GM18907 (cell line): ENCODE results near the gene ANKRD55.
"Not testable (repeated sequence)": the region's sequence is repeated elsewhere in the genome, so short reads cannot be mapped to it uniquely, and the experiment has no call there.

ENCODE experiments used
- ATAC-seq: cut with Tn5 transposase; IDR thresholded peaks from one replicate; pipeline ENCODE4 v1.9.1; 2021; ENCODE audit warnings: mild to moderate bottlenecking, moderate library complexity; ENCODE audit not compliant: unreplicated experiment

Gene ANKRD55

GRCh38 chr5:56211298-56211865 is 21.7 kb downstream of the ANKRD55 start:
- ATAC-seq: no peak

- ATAC-seq: no peak
Measured at GRCh38 chr5:56208681-56209080, 24.4 kb downstream of the ANKRD55 start.

GRCh38 chr5:56207537-56207936 is 25.6 kb downstream of the ANKRD55 start:
- ATAC-seq: no peak

DNA sequence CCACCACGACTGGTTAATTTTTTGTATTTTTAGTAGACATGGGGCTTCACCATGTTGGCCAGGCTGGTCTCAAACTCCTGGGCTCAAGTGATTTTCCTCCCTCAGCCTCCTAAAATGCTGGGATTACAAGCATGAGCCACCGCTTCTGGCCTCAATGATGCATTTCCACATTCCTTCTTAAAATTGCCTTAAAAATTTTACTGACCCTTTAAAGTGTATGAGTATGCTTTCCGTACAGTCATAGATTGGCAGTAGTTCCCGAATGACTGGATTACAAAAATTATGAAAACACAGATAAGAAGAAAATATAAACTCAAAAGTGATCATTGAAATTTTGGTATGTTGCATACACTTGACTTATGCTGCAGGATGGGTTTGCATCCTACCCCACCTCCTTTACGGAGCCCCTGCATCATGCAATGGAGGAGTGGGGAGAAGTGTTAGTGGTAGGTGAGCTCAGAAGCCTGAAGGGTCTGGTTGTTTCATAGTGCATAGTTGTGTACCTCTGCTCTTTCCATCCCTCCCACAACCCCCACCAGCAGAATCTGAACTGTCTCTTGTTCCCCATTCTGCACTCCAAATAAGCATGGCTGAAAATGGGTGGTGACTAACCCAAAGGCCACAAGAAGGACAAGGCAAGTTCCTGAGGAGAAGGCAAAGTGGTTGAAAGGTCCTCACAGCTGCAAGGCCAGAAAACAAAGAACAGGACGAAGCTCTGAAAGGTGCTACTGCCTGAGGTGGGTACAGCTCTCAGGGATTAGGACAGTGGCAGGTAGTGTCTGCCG is 26.8 kb downstream of the ANKRD55 start:
- no peak for ATAC-seq

GRCh38 chr5:56203936-56204335 is 29.2 kb downstream of the ANKRD55 start:
- not testable (repeated sequence) for ATAC-seq

GRCh38 chr5:56202483-56202882 is 30.6 kb downstream of the ANKRD55 start:
- ATAC-seq: no peak

DNA sequence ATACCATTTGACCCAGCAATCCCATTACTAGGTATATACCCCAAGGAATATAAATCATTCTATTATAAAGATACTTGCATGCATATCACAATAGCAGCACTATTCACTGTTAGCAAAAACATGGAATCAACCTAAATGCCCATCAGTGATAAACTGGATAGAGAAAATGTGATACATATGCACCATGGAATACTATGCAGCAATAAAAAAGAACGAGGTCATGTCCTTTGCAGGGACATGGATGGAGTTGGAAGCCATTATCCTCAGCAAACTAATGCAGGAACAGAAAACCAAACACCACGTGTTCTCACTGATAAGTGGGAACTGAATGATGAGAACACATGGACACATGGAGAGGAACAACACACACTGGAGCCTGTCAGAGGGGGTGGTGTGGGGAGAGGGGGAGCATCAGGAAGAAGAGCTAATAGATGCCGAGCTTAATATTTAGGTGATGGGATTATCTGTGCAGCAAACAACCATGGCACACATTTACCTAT is 31.3 kb downstream of the ANKRD55 start:
- not testable (repeated sequence) for ATAC-seq

DNA sequence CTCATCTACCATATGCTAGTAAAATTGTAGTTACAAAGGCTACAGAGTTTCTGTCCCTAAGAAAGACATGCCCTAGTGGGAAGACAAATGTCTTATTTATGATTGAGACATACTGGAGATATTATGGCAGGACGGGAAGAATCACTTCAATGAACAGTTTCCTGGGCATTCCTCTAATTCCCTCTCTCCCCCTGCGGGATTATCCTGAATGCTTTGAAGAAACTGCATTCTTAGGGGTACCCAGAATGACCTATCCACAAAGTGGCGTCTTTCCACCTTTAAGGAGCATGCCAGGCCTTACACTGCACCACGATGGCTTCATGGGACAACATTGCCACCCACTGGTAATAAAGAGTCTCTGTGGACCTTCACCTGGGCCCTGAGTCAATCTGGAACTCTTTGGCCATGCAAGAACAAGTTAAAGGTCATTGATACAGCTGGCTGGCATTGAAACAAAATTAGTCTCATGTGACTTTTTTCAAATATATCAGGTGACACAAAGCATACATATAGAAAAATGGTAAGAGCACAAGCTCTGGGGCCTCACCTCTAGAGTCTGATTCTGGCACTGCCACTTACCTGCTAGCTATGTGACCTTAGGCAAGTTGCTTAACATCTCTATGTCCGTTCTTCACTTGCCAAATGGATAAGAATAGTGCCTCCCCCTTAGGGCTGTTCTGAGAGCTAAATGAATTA is 32.0 kb downstream of the ANKRD55 start:
- peak; percentile 99 for ATAC-seq

DNA sequence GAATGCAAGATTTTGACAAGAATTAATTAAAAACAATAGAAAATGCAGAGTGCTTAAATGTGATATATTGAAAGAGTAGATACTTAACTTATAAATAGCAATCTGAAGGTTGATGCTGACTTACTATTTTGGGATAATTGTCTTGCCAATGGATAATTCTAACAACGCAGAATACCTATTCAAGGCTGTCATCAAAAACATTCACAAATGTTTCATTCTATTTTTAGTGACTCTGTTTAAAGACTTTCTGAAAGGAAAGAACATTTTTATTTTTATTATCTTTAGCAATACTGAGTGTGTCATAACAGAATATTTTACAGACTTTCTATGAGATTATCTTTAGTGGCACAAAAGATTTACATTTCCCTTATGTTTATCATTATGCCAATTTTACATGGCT is 38.1 kb downstream of the ANKRD55 start:
- no peak for ATAC-seq

DNA sequence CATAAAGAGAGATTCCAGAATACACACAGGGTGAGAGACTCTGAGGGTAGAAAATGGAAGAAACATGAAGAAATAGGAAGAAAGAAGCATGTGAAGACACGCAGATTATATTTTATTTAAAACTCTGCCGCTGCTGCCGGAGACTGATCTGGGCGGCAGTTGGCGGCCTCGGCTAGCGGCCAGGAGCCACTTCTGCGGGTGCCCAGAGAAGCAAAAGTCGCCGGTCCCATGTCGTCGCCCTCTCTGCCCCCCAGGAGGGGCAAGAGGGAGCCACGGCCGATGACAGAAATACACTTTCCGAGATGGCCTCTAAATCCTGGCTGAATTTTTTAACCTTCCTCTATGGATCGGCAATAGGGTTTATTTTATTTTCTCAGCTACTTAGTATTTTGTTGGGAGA is 40.9 kb downstream of the ANKRD55 start:
- no peak for ATAC-seq

- ATAC-seq: no peak
Measured at GRCh38 chr5:56191656-56192055, 41.5 kb downstream of the ANKRD55 start.

DNA sequence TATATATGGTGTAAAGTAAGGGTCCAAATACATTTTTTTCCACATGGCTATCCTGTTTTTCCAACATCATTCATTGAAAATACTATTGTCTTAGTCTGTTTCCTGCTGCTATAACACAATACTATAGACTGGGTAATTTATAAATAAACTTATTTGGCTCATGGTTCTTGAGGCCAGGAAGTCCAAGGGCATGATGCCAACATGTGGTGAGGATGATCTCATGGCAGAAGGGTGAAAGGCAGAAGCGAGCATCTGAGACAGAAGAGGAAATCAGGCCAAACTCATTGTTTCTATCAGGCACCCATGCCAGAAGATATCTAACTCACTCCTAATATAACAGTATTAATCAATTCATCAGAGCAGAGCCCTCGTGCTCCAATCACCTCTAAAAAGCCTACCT is 42.6 kb downstream of the ANKRD55 start:
- ATAC-seq: no peak

GRCh38 chr5:56185768-56186311 is 47.3 kb downstream of the ANKRD55 start:
- no peak for ATAC-seq

GRCh38 chr5:56183506-56183905 is 49.6 kb downstream of the ANKRD55 start:
- ATAC-seq: no peak

DNA sequence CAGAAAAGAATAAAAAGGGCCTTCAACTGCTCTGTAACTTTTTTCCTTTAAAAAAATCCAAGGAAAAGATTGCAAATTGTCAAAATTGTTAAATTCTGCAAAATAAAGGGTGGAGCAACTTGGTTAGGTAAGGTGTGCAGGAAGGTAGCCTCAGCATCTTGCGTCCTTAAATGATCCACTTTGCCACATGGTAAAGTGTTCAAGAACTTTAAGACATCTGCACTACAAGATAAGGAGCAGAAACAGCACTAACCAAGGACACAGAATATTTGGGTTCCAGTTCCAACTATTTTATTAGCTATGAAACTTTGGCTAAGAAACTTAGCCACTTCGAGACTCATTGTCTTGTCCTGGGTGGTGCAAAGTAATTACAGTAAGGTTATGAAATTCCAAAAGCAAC is 53.7 kb downstream of the ANKRD55 start:
- no peak for ATAC-seq

GRCh38 chr5:56178823-56179222 is 54.3 kb downstream of the ANKRD55 start:
- ATAC-seq: no peak

DNA sequence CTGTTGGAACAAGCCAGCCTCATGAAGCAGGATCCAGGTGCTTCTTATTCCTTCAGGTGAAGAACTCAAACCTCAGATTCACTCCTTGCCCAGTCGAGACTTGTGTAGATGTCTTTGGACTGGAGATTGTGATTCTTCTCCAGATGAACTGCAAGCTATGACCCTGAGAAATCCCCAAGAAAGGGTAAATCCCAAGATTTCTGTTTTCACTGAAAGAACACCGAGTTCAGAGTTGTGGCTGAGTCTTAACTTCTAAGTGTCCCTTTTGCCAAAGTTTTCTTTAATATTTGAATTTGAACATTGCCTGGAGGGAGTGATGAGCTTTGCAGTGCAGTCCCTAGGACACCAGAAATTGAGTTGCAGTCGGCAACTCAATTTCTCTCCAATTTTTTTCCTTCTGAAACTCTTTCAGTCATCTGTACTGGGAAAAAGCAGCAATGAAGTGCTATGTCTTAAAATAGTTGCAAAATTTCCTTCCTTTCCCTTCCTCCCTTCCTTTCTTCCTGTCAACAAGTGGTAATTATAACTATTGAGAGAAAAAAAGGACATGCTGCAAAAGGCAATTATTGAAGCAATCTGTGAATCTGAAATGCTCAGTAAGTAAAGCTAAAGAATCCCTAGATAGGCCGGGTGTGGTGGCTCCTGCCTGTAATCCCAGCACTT is 56.1 kb downstream of the ANKRD55 start:
- ATAC-seq: no peak

GRCh38 chr5:56176155-56176798 is 56.9 kb downstream of the ANKRD55 start:
- ATAC-seq: no peak

DNA sequence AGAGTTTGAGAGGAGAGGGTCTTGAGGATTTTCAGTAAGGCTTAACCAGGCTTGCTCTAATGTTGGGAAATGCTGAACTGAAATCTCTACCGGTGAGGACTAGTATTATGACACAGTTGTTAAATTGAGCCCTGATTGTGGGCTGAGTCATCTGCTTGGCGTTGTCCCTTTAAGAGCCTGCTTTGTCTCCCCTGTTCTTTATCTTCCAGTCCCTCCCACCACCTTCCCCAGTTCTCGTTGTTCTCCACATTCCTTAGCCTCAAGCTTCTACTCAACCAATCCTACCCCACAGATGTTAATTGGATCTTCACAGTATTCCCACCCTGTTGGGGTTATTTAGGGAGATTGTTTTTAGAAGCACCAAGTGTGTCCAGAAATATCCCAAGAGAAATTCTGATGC is 57.6 kb downstream of the ANKRD55 start:
- no peak for ATAC-seq

DNA sequence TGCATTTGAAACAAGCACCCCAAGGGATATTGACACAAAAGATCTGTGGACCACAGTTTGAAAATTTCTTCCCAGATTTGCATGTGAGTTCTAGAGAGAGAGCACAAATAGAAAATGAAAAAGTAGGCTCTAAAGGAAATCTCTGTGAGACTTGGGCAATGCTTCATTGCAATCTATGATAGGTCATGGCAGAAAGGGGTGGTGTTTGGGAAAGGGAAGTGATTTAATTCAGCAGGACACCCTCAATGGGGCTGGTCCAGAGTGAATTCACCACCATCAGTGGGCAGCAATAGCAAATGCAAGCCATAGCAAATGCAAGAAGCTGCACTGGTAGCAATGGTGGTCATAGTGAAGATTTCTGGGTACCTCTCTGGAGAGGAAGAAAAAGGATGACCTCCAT is 58.1 kb downstream of the ANKRD55 start:
- ATAC-seq: no peak

- ATAC-seq: no peak
Measured at GRCh38 chr5:56172241-56172640, 60.9 kb downstream of the ANKRD55 start.
